Heart right ventricle (tissue), 16 donors: ENCODE measurements around the gene LIG3. TPM values are rescaled to one million over a fixed set of nuclear protein-coding genes. Genes with fewer than 3 reads are reported as not detected.

Experiments used
- ATAC-seq, 8 donors: fragments of 200-7000 bp; cut with Tn5 transposase; one replicate each; pipeline ENCODE4 v1.9.1; 2020; ENCODE audit warnings: mild to moderate bottlenecking in 8 of 8, moderate library complexity in 8 of 8, moderate number of reproducible peaks in 1 of 8
- DNase-seq, 2 donors: peaks; one replicate each; pipeline ENCODE4 v3.0.0-alpha.2; 2020
- H3K27ac ChIP-seq, 10 donors: fragments of 200-600 bp; sonication (generic) in 2 of 10; one replicate each; pipeline versions ENCODE4 v1.5.0 to v1.8.0; 2020 to 2022; ENCODE audit warnings: mild to moderate bottlenecking in 3 of 10
- H3K27me3 ChIP-seq, 7 donors: fragments of 200-600 bp; one replicate each; pipeline ENCODE4 v1.8.0; 2021 to 2022; ENCODE audit warnings: mild to moderate bottlenecking in 2 of 7
- H3K36me3 ChIP-seq, 9 donors: fragments of 200-600 bp; sonication (generic) in 1 of 9; one replicate each; pipeline versions ENCODE4 v1.5.0 to v1.8.0; 2020 to 2022; ENCODE audit warnings: mild to moderate bottlenecking in 2 of 9
- H3K4me1 ChIP-seq, 9 donors: fragments of 200-600 bp; sonication (generic) in 1 of 9; one replicate each; pipeline versions ENCODE4 v1.5.0 to v1.8.0; 2020 to 2022; ENCODE audit warnings: mild to moderate bottlenecking in 4 of 9
- H3K4me3 ChIP-seq, 10 donors: fragments of 200-600 bp; sonication (generic) in 2 of 10; one replicate each; pipeline versions ENCODE4 v1.5.0 to v1.8.0; 2020 to 2022; ENCODE audit warnings: mild to moderate bottlenecking in 7 of 10, moderate library complexity in 2 of 10
- H3K9me3 ChIP-seq, 11 donors: fragments of 200-600 bp in 10 of 11; sonication (generic) in 2 of 11; one replicate each; pipeline versions ENCODE4 v1.5.0 to v1.8.0; 2013 to 2022; ENCODE audit warnings: mild to moderate bottlenecking in 2 of 11, control low read depth in 1 of 11, moderate library complexity in 1 of 11
- CTCF ChIP-seq, 9 donors: fragments of 200-600 bp; sonication (generic) in 2 of 9; IDR thresholded peaks; one replicate each; pipeline versions ENCODE4 v1.5.0 to v1.8.0; 2021 to 2022; ENCODE audit warnings: antibody characterized with exemption in 9 of 9, mild to moderate bottlenecking in 5 of 9, moderate library complexity in 1 of 9
- WGBS, 2 donors: extraction: QIAGEN DNeasy Blood & Tissue Kit; methylation state at CpG; one replicate each; pipeline ENCODE4 v1.1.7; 2013; ENCODE audit warnings: inconsistent platforms in 1 of 2; 5-methylcytosine and 5-hydroxymethylcytosine counted together
- intact Hi-C, 10 donors: fragments of 100-400 bp; cut with DNase I; formaldehyde crosslinking; loops; one replicate each; pipeline versions ENCODE4 v1.11.1 to v1.14.2; 2022
- polyA plus RNA-seq, 2 donors: library from polyadenylated mRNA; stranded (reverse); fragments of 200-250 nt; gene quantifications; one replicate each; pipeline ENCODE4 v1.2.3, GENCODE V29; 2013
- total RNA-seq, 10 donors: library from RNA; stranded (reverse); fragmentation: NEBNext Ultra II Directional in 3 of 10; extraction: Animal tissue kit (Norgen Biotek cat#: 25700) in 3 of 10; gene quantifications; one replicate each; pipeline versions ENCODE4 v1.2.1 to v1.2.4, GENCODE V29; 2021 to 2023
- donor health status: Arrhythmogenic right ventricular cardiomyopathy.
- donor health status: ischemic (EF 13 %, LVEDD 7.1; RV severe dilation, severe dysfunction).
- donor health status: healthy with polysubstance abuse.
- donor health status: DM: no; HTN: yes; CAD: no.
- donor health status: DM: no; HTN: no; CAD: no.
- donor health status: ischemic (EF 25% LVEDD 6.9; RV normal size, moderate dysfunction).
- donor health status: ischemic (EF 25% LVEDD 5.7; RV mildly dilated, moderate dysfunction).
- donor health status: healthy.
- donor health status: DM: yes; HTN: yes; CAD: no.
- donor health status: Ischemic cardiomyopathy.
- donor health status: ischemic (EF 35%, LVEDD 5.7; RV mildly dilated, moderate dysfunction).
- donor health status: nonischemic (EF 11% LVEDD 7.7; RV severe dilation, severe dysfunction).
- donor health status: DM: yes; HTN: yes; CAD: no.
- donor health status: PGD.
- donor health status: ischemic (EF 29% LVEDD 5.4; RV normal size, mild dysfunction).
- donor health status: nonischemic (EF 23%, LVEDD 6.1; RV moderate dilation, normal function).

Gene LIG3
- total and polyA plus RNA-seq, 12 donors: 5.2 to 27.7 (median 19.5) TPM

- peaks cover 0 to 51% (median 28%) of the 10 kb centered on the region in 9 donors for H3K4me1 ChIP-seq
- ATAC-seq: no peak
- H3K9me3 ChIP-seq: no peaks in the 10 kb centered on the region
- peak overlapping the region in 2 of 10 donors; percentile 13 to 88 for H3K27ac ChIP-seq
- no peak for DNase-seq
- no peaks in the 10 kb centered on the region for H3K36me3 ChIP-seq
- intact Hi-C loops: no loop called here
- no peak overlapping the region for H3K4me3 ChIP-seq
- no peak for TF ChIP-seq CTCF (IDR thresholded peaks at IDR 0.05)
- no peaks in the 10 kb centered on the region for H3K27me3 ChIP-seq
These were observed 72.5 kb downstream of the LIG3 start for GRCh38 chr17:35052780-35053179.

GRCh38 chr17:35053204-35053603 lies 72.9 kb downstream of the LIG3 start:
- Histone ChIP-seq H3K27ac (peak overlapping the region in 1 of 10 donors; percentile 88), H3K27me3 (no peaks in the 10 kb centered on the region), H3K36me3 (no peaks in the 10 kb centered on the region), H3K4me1 (peaks cover 0 to 51% (median 28%) of the 10 kb centered on the region in 9 donors), H3K9me3 (no peaks in the 10 kb centered on the region), H3K4me3 (no peak overlapping the region)
- ATAC-seq (no peak), DNase-seq (no peak)
- 94% methylated on average over 1 of the region's 1 CpG for WGBS, 2 donors
- no peak for TF ChIP-seq CTCF (IDR thresholded peaks at IDR 0.05)
- intact Hi-C loops: no loop called here

- DNase-seq (no peak), ATAC-seq (no peak)
- H3K36me3 ChIP-seq: peaks cover 0 to 11% (median 0%) of the 10 kb centered on the region in 9 donors
- no peak for TF ChIP-seq CTCF (IDR thresholded peaks at IDR 0.05)
- intact Hi-C loops: no loop called here
- H3K4me3 ChIP-seq: no peak overlapping the region
- H3K27ac ChIP-seq: no peak overlapping the region
- WGBS, 2 donors: 95 to 100% methylated on average over 3 of the region's 3 CpGs
- H3K4me1 ChIP-seq: peaks cover 0 to 32% (median 20%) of the 10 kb centered on the region in 9 donors
- no peaks in the 10 kb centered on the region for H3K27me3 ChIP-seq
- no peaks in the 10 kb centered on the region for H3K9me3 ChIP-seq
These were observed 75.7 kb downstream of the LIG3 start for GRCh38 chr17:35056013-35056412.

- Histone ChIP-seq H3K27ac (no peak overlapping the region), H3K27me3 (no peaks in the 10 kb centered on the region), H3K4me3 (no peak overlapping the region), H3K4me1 (peaks cover 0 to 22% (median 6%) of the 10 kb centered on the region in 9 donors), H3K36me3 (peaks cover 0 to 11% (median 0%) of the 10 kb centered on the region in 9 donors), H3K9me3 (no peaks in the 10 kb centered on the region)
- no peak for TF ChIP-seq CTCF (IDR thresholded peaks at IDR 0.05)
- WGBS, 2 donors: 96 to 100% methylated on average over 1 of the region's 1 CpG
- intact Hi-C loops: no loop called here
- no peak for DNase-seq
- ATAC-seq: no peak
These were observed 77.1 kb downstream of the LIG3 start for GRCh38 chr17:35057332-35057915.

Other genes starting within 250 kb of the LIG3 start
- gene CCT6B, start 19.1 kb upstream of the LIG3 start, total RNA-seq: 1 to 10 TPM; 1.4 to 2.8 (median 1.9) TPM
- gene CCT6B, start 19.1 kb upstream of the LIG3 start, polyA plus RNA-seq: 1 to 10 TPM in 1 of 2 donors, under 1 TPM in 1; 0.67 to 1.4 TPM
- 10 to 100 TPM in 3 of 10 donors, 1 to 10 TPM in 7; 8.1 to 11.2 (median 9.0) TPM for gene ZNF830, start 19.0 kb upstream of the LIG3 start, total RNA-seq
- 1 to 10 TPM; 6.3 to 6.9 TPM for gene ZNF830, start 19.0 kb upstream of the LIG3 start, polyA plus RNA-seq
- 10 to 100 TPM in 9 of 10 donors, 1 to 10 TPM in 1; 9.2 to 19.3 (median 13.9) TPM for gene RFFL, start 83.2 kb downstream of the LIG3 start, total RNA-seq
- gene RFFL, start 83.2 kb downstream of the LIG3 start, polyA plus RNA-seq: 1 to 10 TPM; 2.3 to 4.6 TPM
- gene RAD51D, start 139.3 kb downstream of the LIG3 start, total RNA-seq: 1 to 10 TPM; 3.2 to 9.6 (median 5.6) TPM
- 1 to 10 TPM; 3.0 to 4.3 TPM for gene RAD51D, start 139.3 kb downstream of the LIG3 start, polyA plus RNA-seq
- not detected for gene FNDC8, start 141.1 kb downstream of the LIG3 start, total RNA-seq
- not detected for gene FNDC8, start 141.1 kb downstream of the LIG3 start, polyA plus RNA-seq
- 1 to 10 TPM; 2.7 to 5.1 (median 4.2) TPM for gene NLE1, start 161.8 kb downstream of the LIG3 start, total RNA-seq
- gene NLE1, start 161.8 kb downstream of the LIG3 start, polyA plus RNA-seq: 1 to 10 TPM; 1.8 to 7.5 TPM
- 100 to 1,000 TPM; 174 to 303 (median 251) TPM for gene UNC45B, start 167.3 kb downstream of the LIG3 start, total RNA-seq
- gene UNC45B, start 167.3 kb downstream of the LIG3 start, polyA plus RNA-seq: 10 to 100 TPM; 27.8 to 35.0 TPM
- not detected for gene SLC35G3, start 213.9 kb downstream of the LIG3 start, total RNA-seq
- not detected for gene SLC35G3, start 213.9 kb downstream of the LIG3 start, polyA plus RNA-seq